Measurements from ENCODE around the gene PACS2.

- TF ChIP-seq CTCF (conservative IDR thresholded peaks at IDR 0.05; ENCODE audit: low read depth, low read length) (no peak), EZH2phosphoT487 (IDR thresholded peaks at IDR 0.05; ENCODE audit: borderline replicate concordance, low read length) (no peak)
These were observed 63.7 kb downstream of the PACS2 start for GRCh38 chr14:105378199-105378598.
